ENCODE data around the gene C1GALT1. TPM values are rescaled to one million over a fixed set of nuclear protein-coding genes. Genes with fewer than 3 reads are reported as not detected.
A peak's percentile ranks its signal among the peaks of the same experiment; 100 is the strongest.

C1GALT1 gene
- total RNA-seq, 1 donor = 90.0 TPM

- TF ChIP-seq CTCF (IDR thresholded peaks at IDR 0.05; ENCODE audit: insufficient read depth, low read length) = no peak
- no peak overlapping the region for H3K4me3 ChIP-seq (ENCODE audit: low read depth, low read length)
- no peak for DNase-seq (ENCODE audit: low read depth)
Measured at GRCh38 chr7:7169296-7169695, 13.0 kb upstream of the C1GALT1 start.

GRCh38 chr7:7173956-7174632 lies 8.2 kb upstream of the C1GALT1 start:
- no peak overlapping the region for H3K4me3 ChIP-seq (ENCODE audit: low read depth, low read length)
- TF ChIP-seq CTCF (IDR thresholded peaks at IDR 0.05; ENCODE audit: insufficient read depth, low read length) = no peak
- no peak for DNase-seq (ENCODE audit: low read depth)

GRCh38 chr7:7175075-7175695 lies 7.2 kb upstream of the C1GALT1 start:
- TF ChIP-seq CTCF (IDR thresholded peaks at IDR 0.05; ENCODE audit: insufficient read depth, low read length) = no peak
- H3K4me3 ChIP-seq (ENCODE audit: low read depth, low read length) = no peak overlapping the region
- DNase-seq (ENCODE audit: low read depth) = peak; percentile 24

GRCh38 chr7:7176406-7177043 lies 5.8 kb upstream of the C1GALT1 start:
- peak; percentile 85 for DNase-seq (ENCODE audit: low read depth)
- H3K4me3 ChIP-seq (ENCODE audit: low read depth, low read length) = no peak overlapping the region
- no peak for TF ChIP-seq CTCF (IDR thresholded peaks at IDR 0.05; ENCODE audit: insufficient read depth, low read length)

GRCh38 chr7:7177044-7177517 lies 5.3 kb upstream of the C1GALT1 start:
- H3K4me3 ChIP-seq (ENCODE audit: low read depth, low read length) = no peak overlapping the region
- peak; percentile 81 for DNase-seq (ENCODE audit: low read depth)
- no peak for TF ChIP-seq CTCF (IDR thresholded peaks at IDR 0.05; ENCODE audit: insufficient read depth, low read length)

GRCh38 chr7:7178081-7178480 lies 4.3 kb upstream of the C1GALT1 start:
- DNase-seq (ENCODE audit: low read depth) = peak; percentile 20
- no peak overlapping the region for H3K4me3 ChIP-seq (ENCODE audit: low read depth, low read length)
- no peak for TF ChIP-seq CTCF (IDR thresholded peaks at IDR 0.05; ENCODE audit: insufficient read depth, low read length)
